Heart left ventricle (tissue), 16 donors: ENCODE data around the gene NFATC1. TPM values are rescaled to one million over a fixed set of nuclear protein-coding genes. Genes with fewer than 3 reads are reported as not detected.

ENCODE experiments used
- ATAC-seq, 4 donors: fragments of 200-7000 bp; cut with Tn5 transposase; one replicate each; pipeline ENCODE4 v1.9.1; 2020 to 2022; ENCODE audit warnings: moderate library complexity in 4 of 4, mild to moderate bottlenecking in 3 of 4, moderate number of reproducible peaks in 1 of 4
- DNase-seq, 5 donors: peaks; one replicate each; pipeline ENCODE4 v3.0.0-alpha.2; 2020
- H3K27ac ChIP-seq, 12 donors: fragments of 200-600 bp; sonication (generic) in 4 of 12; one replicate each; pipeline versions ENCODE4 v1.5.0 to v1.8.0; 2016 to 2022; ENCODE audit warnings: mild to moderate bottlenecking in 2 of 12
- H3K27me3 ChIP-seq, 9 donors: fragments of 200-600 bp; sonication (generic) in 2 of 9; one replicate each; pipeline versions ENCODE4 v1.5.1 to v1.8.0; 2016 to 2022; ENCODE audit warnings: mild to moderate bottlenecking in 3 of 9
- H3K36me3 ChIP-seq, 9 donors: fragments of 200-600 bp; sonication (generic) in 2 of 9; one replicate each; pipeline versions ENCODE4 v1.5.0 to v1.8.0; 2018 to 2022; ENCODE audit warnings: mild to moderate bottlenecking in 2 of 9
- H3K4me1 ChIP-seq, 12 donors: fragments of 200-600 bp; sonication (generic) in 4 of 12; one replicate each; pipeline versions ENCODE4 v1.5.0 to v1.8.0; 2016 to 2022; ENCODE audit warnings: mild to moderate bottlenecking in 3 of 12
- H3K4me3 ChIP-seq, 12 donors: fragments of 200-600 bp; sonication (generic) in 4 of 12; one replicate each; pipeline versions ENCODE4 v1.5.0 to v1.8.0; 2017 to 2022; ENCODE audit warnings: mild to moderate bottlenecking in 9 of 12, moderate library complexity in 4 of 12
- H3K9me3 ChIP-seq, 12 donors: fragments of 200-600 bp; sonication (generic) in 4 of 12; one replicate each; pipeline versions ENCODE4 v1.5.0 to v1.8.0; 2016 to 2022; ENCODE audit warnings: mild to moderate bottlenecking in 1 of 12
- POLR2A ChIP-seq, 2 donors: fragments of 450-650 bp; IDR thresholded peaks; one replicate each; pipeline ENCODE4 v1.6.1; 2017; ENCODE audit warnings: antibody characterized with exemption in 2 of 2, mild to moderate bottlenecking in 2 of 2, moderate library complexity in 2 of 2
- WGBS, 4 donors: extraction: QIAGEN DNeasy Blood & Tissue Kit in 2 of 4; methylation state at CpG; one replicate each; pipeline versions ENCODE4 v1.1.5 to v1.1.7; 2013 to 2018; 5-methylcytosine and 5-hydroxymethylcytosine counted together
- intact Hi-C, 10 donors: fragments of 100-400 bp; cut with DNase I; formaldehyde crosslinking; loops; one replicate each; pipeline versions ENCODE4 v1.11.1 to v1.14.2; 2022
- polyA plus RNA-seq, 2 donors: library from polyadenylated mRNA; stranded (reverse); fragments of 200-250 nt; gene quantifications; one replicate each; pipeline ENCODE4 v1.2.3, GENCODE V29; 2013
- total RNA-seq, 9 donors: library from RNA; depleted of rRNA in 2 of 9; stranded (reverse); fragments of >200 nt in 2 of 9; fragmentation: NEBNext Ultra II Directional in 3 of 9; extraction: Animal tissue kit (Norgen Biotek cat#: 25700) in 3 of 9; gene quantifications; one replicate each; pipeline versions ENCODE4 v1.1.0 to v1.2.4, GENCODE V29; 2016 to 2023
- TF ChIP-seq, protein P1 (sequence below), 12 donors: fragments of 200-600 bp; sonication (generic) in 4 of 12; IDR thresholded peaks; one replicate each; pipeline versions ENCODE4 v1.5.0 to v1.8.0; 2018 to 2022; ENCODE audit warnings: antibody characterized with exemption in 12 of 12, mild to moderate bottlenecking in 5 of 12
- donor health status: ischemic (EF 13 %, LVEDD 7.1; RV severe dilation, severe dysfunction).
- donor health status: healthy with polysubstance abuse.
- donor health status: DM: no; HTN: yes; CAD: no.
- donor health status: DM: no; HTN: no; CAD: no.
- donor health status: ischemic (EF 25% LVEDD 6.9; RV normal size, moderate dysfunction).
- donor health status: ischemic (EF 25% LVEDD 5.7; RV mildly dilated, moderate dysfunction).
- donor health status: healthy.
- donor health status: DM: yes; HTN: yes; CAD: no.
- donor health status: ischemic (EF 35%, LVEDD 5.7; RV mildly dilated, moderate dysfunction).
- donor health status: nonischemic (EF 11% LVEDD 7.7; RV severe dilation, severe dysfunction).
- donor health status: DM: yes; HTN: yes; CAD: no.
- donor health status: PGD.
- donor health status: ischemic (EF 29% LVEDD 5.4; RV normal size, mild dysfunction).
- donor health status: nonischemic (EF 23%, LVEDD 6.1; RV moderate dilation, normal function).

Gene NFATC1
- total and polyA plus RNA-seq, 11 donors = 6.5 to 26.7 (median 15.3) TPM

GRCh38 chr18:79384151-79384807, 11.5 kb upstream of the NFATC1 start:
- ATAC-seq (peak in 1 of 4 donors; percentile 12), DNase-seq (peak in 1 of 5 donors; percentile 44)
- H3K9me3 ChIP-seq = no peaks in the 10 kb centered on the region
- peaks cover 0 to 30% (median 0%) of the 10 kb centered on the region in 9 donors for H3K27me3 ChIP-seq
- H3K27ac ChIP-seq = no peak overlapping the region
- H3K4me3 ChIP-seq = no peak overlapping the region
- 34 to 46% (median 41%) methylated on average over 17 of the region's 17 CpGs for WGBS, 4 donors
- H3K4me1 ChIP-seq = peaks cover 0 to 2% (median under 1%) of the 10 kb centered on the region in 12 donors
- no peak for TF ChIP-seq POLR2A (IDR thresholded peaks at IDR 0.05)
- TF ChIP-seq, protein P1, sequence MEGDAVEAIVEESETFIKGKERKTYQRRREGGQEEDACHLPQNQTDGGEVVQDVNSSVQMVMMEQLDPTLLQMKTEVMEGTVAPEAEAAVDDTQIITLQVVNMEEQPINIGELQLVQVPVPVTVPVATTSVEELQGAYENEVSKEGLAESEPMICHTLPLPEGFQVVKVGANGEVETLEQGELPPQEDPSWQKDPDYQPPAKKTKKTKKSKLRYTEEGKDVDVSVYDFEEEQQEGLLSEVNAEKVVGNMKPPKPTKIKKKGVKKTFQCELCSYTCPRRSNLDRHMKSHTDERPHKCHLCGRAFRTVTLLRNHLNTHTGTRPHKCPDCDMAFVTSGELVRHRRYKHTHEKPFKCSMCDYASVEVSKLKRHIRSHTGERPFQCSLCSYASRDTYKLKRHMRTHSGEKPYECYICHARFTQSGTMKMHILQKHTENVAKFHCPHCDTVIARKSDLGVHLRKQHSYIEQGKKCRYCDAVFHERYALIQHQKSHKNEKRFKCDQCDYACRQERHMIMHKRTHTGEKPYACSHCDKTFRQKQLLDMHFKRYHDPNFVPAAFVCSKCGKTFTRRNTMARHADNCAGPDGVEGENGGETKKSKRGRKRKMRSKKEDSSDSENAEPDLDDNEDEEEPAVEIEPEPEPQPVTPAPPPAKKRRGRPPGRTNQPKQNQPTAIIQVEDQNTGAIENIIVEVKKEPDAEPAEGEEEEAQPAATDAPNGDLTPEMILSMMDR (IDR thresholded peaks at IDR 0.05) = peak in 1 of 12 donors; percentile 12
- intact Hi-C loops = no loop called here
- H3K36me3 ChIP-seq = no peaks in the 10 kb centered on the region

DNA sequence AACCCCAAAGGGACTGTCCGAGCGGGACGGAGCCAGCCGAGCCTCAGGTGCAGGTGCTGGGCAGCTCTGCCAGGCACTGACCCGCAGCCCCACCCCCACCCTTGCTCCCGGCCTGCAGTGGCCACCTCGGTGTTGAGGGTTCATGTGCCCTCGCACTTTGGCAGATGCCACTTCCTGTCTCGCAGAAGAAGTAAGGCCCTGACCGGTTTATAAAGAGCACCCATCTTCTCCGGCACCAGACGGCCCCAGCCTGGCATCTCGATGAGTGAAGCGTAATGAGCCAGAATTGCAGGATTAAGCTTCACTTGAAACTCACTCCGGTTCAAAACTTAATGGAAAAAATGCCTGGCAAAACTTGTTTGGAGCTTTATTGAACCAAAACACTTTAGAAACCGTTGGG, 10.9 kb upstream of the NFATC1 start:
- peaks cover 0 to 5% (median 0%) of the 10 kb centered on the region in 12 donors for H3K4me1 ChIP-seq
- DNase-seq = peak in 1 of 5 donors; percentile 43
- H3K4me3 ChIP-seq = no peak overlapping the region
- peaks cover 0 to 30% (median 0%) of the 10 kb centered on the region in 9 donors for H3K27me3 ChIP-seq
- H3K27ac ChIP-seq = no peak overlapping the region
- no peaks in the 10 kb centered on the region for H3K36me3 ChIP-seq
- H3K9me3 ChIP-seq = no peaks in the 10 kb centered on the region
- ATAC-seq = no peak
- WGBS, 4 donors = 67 to 77% (median 72%) methylated on average over 9 to 16 of the region's 16 CpGs
- intact Hi-C loops = no loop called here
- TF ChIP-seq, protein P1 (IDR thresholded peaks at IDR 0.05) = no peak
- no peak for TF ChIP-seq POLR2A (IDR thresholded peaks at IDR 0.05)

DNA sequence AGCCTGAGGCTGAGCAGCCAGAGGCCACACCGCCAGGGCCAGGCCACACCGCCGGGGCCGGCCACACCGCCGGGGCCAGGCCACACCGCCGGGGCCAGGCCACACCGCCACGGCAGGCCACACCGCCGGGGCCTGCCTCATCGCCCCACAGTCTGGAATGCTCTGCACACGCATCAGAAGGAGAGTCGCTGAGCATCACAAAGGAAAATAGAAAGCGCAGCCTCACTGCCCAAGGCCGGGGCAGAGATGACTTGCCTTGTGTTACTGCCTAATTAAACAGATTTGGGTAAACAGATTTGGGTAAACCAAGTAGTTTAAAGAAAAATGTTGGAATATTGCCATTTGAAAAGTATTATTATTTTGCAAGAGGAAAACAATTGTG, 10.4 kb upstream of the NFATC1 start:
- peaks cover 0 to 30% (median 0%) of the 10 kb centered on the region in 9 donors for H3K27me3 ChIP-seq
- no peak overlapping the region for H3K4me3 ChIP-seq
- ATAC-seq (no peak), DNase-seq (no peak)
- 74 to 99% (median 75%) methylated on average over 7 to 17 of the region's 17 CpGs for WGBS, 4 donors
- TF ChIP-seq, protein P1 (IDR thresholded peaks at IDR 0.05) = no peak
- TF ChIP-seq POLR2A (IDR thresholded peaks at IDR 0.05) = no peak
- H3K9me3 ChIP-seq = no peaks in the 10 kb centered on the region
- no peak overlapping the region for H3K27ac ChIP-seq
- H3K36me3 ChIP-seq = no peaks in the 10 kb centered on the region
- H3K4me1 ChIP-seq = peaks cover 0 to 7% (median 0%) of the 10 kb centered on the region in 12 donors
- intact Hi-C loops = no loop called here

- H3K4me1 ChIP-seq = peaks cover 0 to 7% (median 0%) of the 10 kb centered on the region in 12 donors
- H3K9me3 ChIP-seq = no peaks in the 10 kb centered on the region
- H3K27ac ChIP-seq = no peak overlapping the region
- 82 to 87% (median 85%) methylated on average over 17 to 21 of the region's 21 CpGs for WGBS, 4 donors
- DNase-seq = peak in 1 of 5 donors; percentile 42
- TF ChIP-seq, protein P1 (IDR thresholded peaks at IDR 0.05) = no peak
- TF ChIP-seq POLR2A (IDR thresholded peaks at IDR 0.05) = no peak
- H3K4me3 ChIP-seq = no peak overlapping the region
- intact Hi-C loops = no loop called here
- ATAC-seq = no peak
- H3K36me3 ChIP-seq = no peaks in the 10 kb centered on the region
- peaks cover 0 to 30% (median 0%) of the 10 kb centered on the region in 9 donors for H3K27me3 ChIP-seq
Measured at GRCh38 chr18:79385708-79386341, 9.9 kb upstream of the NFATC1 start.
